K562 (cell line): ENCODE measurements around the gene TKT. TPM values are rescaled to one million over a fixed set of nuclear protein-coding genes. Genes with fewer than 3 reads are reported as not detected.

Experiments
- BMI1 ChIP-seq: fragments of 150-350 bp; IDR thresholded peaks from 2 replicates; pipeline ENCODE4 v1.6.1; 2014; ENCODE audit warnings: low read length
- C11orf30 ChIP-seq: fragments of 450-650 bp; IDR thresholded peaks from 2 replicates; pipeline ENCODE4 v1.6.1; 2016; ENCODE audit warnings: low read depth, mild to moderate bottlenecking
- FUS ChIP-seq: fragments of 200-400 bp; formaldehyde crosslinking; optimal IDR thresholded peaks from 2 replicates; pipeline ENCODE3; 2017; ENCODE audit warnings: low read depth, low read length
- MGA ChIP-seq: fragments of 450-650 bp; IDR thresholded peaks from 2 replicates; pipeline ENCODE4 v1.6.1; 2016; ENCODE audit warnings: mild to moderate bottlenecking, moderate library complexity
- NR4A1 ChIP-seq, 2 experiments: fragments of 250-450 bp in 1 of 2; fragments of 450-650 bp in 1 of 2; sonication (Bioruptor Pico) in 1 of 2; IDR thresholded peaks; 2 replicates each; pipeline versions ENCODE4 v1.4.0 to v1.6.1; 2016 to 2020; ENCODE audit warnings: mild to moderate bottlenecking in 2 of 2, missing compliant biosample characterization in 1 of 2, missing genetic modification characterization in 1 of 2, moderate library complexity in 1 of 2
- PHB2 ChIP-seq: fragments of 450-650 bp; IDR thresholded peaks from 2 replicates; pipeline ENCODE4 v1.6.1; 2017; ENCODE audit warnings: low read depth
- PHF8 ChIP-seq: fragments of 200-600 bp; sonication (generic); IDR thresholded peaks from 2 replicates; pipeline ENCODE4 v1.6.1; 2012; ENCODE audit warnings: mixed run types, mild to moderate bottlenecking, inconsistent platforms, low read length, moderate library complexity, borderline replicate concordance
- ZBTB33 ChIP-seq: sonication (generic); formaldehyde crosslinking; IDR thresholded peaks from 2 replicates; pipeline ENCODE4 v1.8.1; 2023; ENCODE audit warnings: mild to moderate bottlenecking, missing genetic modification reagents
- ZNF655 ChIP-seq: fragments of 250-450 bp; sonication (Bioruptor Pico); IDR thresholded peaks from 2 replicates; pipeline ENCODE4 v1.5.0; 2021
- polyA plus RNA-seq, 8 experiments: library from polyadenylated mRNA; depleted of rRNA in 4 of 8; stranded (reverse) in 5 of 8; unstranded in 3 of 8; fragments of >200 nt; fragmentation: Nextera tagmentation in 2 of 8; fragmentation: Illumina TruSeq in 1 of 8; extraction: Ambion mirVana in 2 of 8; extraction: Trizol in 1 of 8; gene quantifications; 2 replicates each; pipeline versions ENCODE4 v1.2.1 to v1.2.3, GENCODE V29; 2011 to 2014; ENCODE audit warnings: inconsistent platforms in 1 of 8, missing spikeins in 1 of 8
- total RNA-seq, 7 experiments: library from RNA; depleted of rRNA in 6 of 7; stranded (reverse); fragments of >200 nt in 6 of 7; fragmentation: Illumina TruSeq in 2 of 7; extraction: Trizol in 2 of 7; gene quantifications; 2 replicates each; pipeline versions ENCODE4 v1.2.1 to v1.2.3, GENCODE V29; 2011 to 2021; ENCODE audit warnings: low replicate concordance in 1 of 7

Gene TKT
- total and polyA plus RNA-seq, 9 of the 15 experiments (the other 6 are each of a cell fraction or from before 2014, with no cell fraction given) = 58.1 to 401 (median 187) TPM

- TF ChIP-seq MGA (no peak), NR4A1 (CRISPR knock-in tag; IDR thresholded peaks at IDR 0.05) (no peak), NR4A1 (tag; IDR thresholded peaks at IDR 0.05) (no peak), PHF8 (no peak), PHB2 (no peak), FUS (no peak), C11orf30 (no peak), BMI1 (no peak), ZBTB33 (CRISPR knock-in tag) (no peak), ZNF655 (no peak)
Observed at GRCh38 chr3:53259427-53260259, 3.8 kb upstream of the TKT start (continued).
